GM12872 (cell line): ENCODE data around the gene HDGF.

Source experiments
- TF ChIP-seq, protein P1 (sequence below): IDR thresholded peaks from 3 replicates; pipeline ENCODE4 v1.5.1; 2011; ENCODE audit warnings: low read depth, mild to moderate bottlenecking, low read length, moderate library complexity; ENCODE audit not compliant: insufficient read depth

HDGF gene

DNA sequence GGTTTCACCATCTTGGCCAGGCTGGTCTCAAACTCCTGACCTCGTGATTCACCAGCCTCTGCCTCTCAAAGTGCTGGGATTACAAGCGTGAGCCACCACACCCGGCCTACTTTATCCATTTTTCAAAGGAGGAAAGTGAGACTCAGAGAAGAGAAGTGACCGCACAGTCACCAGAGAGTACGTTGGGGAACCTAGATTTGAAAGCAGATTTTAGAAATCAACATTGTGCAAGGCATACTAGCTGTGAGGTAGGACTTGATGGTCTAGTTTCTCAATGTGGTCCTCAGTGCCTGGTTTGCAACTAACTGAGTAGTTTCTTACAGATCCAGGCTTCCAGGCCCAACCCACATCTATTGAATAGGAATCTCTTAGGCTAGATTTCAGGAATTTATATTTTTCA lies 14.2 kb upstream of the HDGF start:
- TF ChIP-seq, protein P1, sequence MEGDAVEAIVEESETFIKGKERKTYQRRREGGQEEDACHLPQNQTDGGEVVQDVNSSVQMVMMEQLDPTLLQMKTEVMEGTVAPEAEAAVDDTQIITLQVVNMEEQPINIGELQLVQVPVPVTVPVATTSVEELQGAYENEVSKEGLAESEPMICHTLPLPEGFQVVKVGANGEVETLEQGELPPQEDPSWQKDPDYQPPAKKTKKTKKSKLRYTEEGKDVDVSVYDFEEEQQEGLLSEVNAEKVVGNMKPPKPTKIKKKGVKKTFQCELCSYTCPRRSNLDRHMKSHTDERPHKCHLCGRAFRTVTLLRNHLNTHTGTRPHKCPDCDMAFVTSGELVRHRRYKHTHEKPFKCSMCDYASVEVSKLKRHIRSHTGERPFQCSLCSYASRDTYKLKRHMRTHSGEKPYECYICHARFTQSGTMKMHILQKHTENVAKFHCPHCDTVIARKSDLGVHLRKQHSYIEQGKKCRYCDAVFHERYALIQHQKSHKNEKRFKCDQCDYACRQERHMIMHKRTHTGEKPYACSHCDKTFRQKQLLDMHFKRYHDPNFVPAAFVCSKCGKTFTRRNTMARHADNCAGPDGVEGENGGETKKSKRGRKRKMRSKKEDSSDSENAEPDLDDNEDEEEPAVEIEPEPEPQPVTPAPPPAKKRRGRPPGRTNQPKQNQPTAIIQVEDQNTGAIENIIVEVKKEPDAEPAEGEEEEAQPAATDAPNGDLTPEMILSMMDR, result no peak

DNA sequence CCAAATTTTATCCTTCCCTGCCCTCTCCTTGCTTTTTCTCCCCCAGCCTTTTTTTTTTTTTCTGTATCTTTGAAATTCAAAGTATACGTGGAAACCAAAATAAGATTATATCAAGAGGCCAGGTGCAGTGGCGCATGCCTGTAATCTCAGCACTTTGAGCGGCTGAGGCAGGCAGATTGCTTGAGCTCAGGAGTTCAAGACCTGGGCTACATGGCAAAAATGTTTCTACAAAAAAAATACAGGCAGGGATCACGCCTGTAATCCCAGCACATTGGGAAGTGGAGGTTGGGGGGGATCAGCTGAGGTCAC lies 9.3 kb upstream of the HDGF start:
- TF ChIP-seq, protein P1, result no peak

DNA sequence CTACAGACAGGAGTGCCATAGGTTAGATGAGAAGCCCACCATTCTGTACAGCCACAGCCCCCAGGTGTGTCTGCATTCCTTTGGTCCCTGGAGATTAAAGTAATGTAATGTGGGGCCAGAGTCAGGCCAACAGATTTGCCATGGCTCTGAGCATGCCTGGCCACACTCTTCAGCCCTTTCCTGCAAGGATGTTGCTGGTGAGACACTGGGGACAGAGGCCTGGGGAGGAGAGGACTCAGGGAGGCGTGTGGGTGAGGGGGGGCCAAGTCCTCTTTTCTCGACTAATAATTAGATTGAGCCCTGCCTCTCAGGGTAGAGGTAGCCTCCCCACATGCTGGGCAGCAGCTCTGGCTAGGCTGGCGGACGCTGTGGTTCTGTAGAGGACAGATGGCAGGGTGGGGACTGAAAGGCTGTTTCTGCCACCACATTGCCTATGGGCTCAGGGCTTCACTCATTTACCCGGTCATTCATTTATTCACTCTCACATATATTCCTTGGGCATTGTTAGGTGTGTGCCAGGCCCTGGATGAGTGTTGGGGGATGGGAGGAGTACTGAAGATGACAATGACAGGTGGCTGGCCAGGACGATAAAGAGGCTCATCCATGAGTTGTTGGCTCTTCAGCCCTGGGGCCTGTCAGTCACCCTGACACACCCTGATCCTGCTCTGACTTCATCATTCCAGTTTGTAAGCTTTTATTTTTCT lies 8.8 kb upstream of the HDGF start:
- TF ChIP-seq, protein P1, result no peak

GRCh38 chr1:156756355-156756754 lies 4.9 kb upstream of the HDGF start:
- TF ChIP-seq, protein P1, result no peak

GRCh38 chr1:156755527-156755950 lies 4.1 kb upstream of the HDGF start:
- TF ChIP-seq, protein P1, result no peak

DNA sequence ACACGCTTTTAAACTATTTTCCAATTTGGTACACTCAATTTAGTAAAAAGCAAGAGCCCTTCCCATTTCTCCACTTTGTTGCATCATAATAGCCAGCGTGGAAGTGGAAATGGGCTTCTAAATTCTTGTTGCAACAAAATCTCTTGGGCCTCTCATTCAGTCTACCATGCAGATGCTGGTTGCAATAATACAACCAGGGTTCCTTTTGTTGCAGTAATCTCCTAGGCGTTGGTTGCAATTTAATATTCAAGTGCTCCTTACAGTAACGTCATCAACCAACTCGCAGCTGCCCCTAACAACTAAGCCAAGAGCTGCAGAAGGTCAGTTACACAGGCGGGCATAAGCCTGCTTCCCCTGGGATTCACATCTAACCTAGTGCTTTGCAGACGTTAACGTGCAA lies 2.7 kb upstream of the HDGF start:
- TF ChIP-seq, protein P1, result no peak

GRCh38 chr1:156752843-156753482 lies 1.5 kb upstream of the HDGF start:
- TF ChIP-seq, protein P1, result no peak
